Measurements from ENCODE around the gene TAOK3. TPM values are rescaled to one million over a fixed set of nuclear protein-coding genes. Genes with fewer than 3 reads are reported as not detected.
A peak's percentile ranks its signal among the peaks of the same experiment; 100 is the strongest.

TAOK3 gene
- total RNA-seq, 6 experiments from 2014 or later = 26.0 to 30.7 (median 28.0) TPM

DNA sequence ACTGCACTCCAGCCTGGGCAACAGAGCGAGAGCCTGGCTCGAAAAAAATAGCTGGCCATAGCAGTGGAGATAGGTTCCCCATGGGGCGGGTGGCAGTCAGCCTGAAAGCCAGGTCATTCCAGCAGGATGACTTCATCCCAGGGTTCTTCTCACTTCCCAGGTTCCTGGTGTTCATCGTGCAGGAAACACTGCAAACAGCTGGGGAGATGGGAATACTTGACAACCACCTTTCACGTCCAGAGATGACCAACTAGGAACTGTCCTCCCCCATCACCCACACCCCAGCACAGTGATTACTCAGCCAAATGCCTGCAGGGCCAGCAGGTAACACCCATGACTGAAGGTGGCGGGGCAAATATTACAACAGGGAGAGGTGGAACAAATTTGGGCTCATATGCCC is 270.6 kb downstream of the TAOK3 start:
- no peaks in the 10 kb centered on the region for H3K9me3 Mint-ChIP-seq
- peaks cover 21% of the 10 kb centered on the region for H3K4me1 Mint-ChIP-seq (ENCODE audit: low read depth)
- H3K36me3 Mint-ChIP-seq (ENCODE audit: low read depth) = no peaks in the 10 kb centered on the region
- H3K27me3 Mint-ChIP-seq (ENCODE audit: insufficient read depth) = no peaks in the 10 kb centered on the region
- H3K4me3 Mint-ChIP-seq = peak overlapping the region; percentile 92
- DNase-seq = peak; percentile 5
- TF ChIP-seq, protein P1, sequence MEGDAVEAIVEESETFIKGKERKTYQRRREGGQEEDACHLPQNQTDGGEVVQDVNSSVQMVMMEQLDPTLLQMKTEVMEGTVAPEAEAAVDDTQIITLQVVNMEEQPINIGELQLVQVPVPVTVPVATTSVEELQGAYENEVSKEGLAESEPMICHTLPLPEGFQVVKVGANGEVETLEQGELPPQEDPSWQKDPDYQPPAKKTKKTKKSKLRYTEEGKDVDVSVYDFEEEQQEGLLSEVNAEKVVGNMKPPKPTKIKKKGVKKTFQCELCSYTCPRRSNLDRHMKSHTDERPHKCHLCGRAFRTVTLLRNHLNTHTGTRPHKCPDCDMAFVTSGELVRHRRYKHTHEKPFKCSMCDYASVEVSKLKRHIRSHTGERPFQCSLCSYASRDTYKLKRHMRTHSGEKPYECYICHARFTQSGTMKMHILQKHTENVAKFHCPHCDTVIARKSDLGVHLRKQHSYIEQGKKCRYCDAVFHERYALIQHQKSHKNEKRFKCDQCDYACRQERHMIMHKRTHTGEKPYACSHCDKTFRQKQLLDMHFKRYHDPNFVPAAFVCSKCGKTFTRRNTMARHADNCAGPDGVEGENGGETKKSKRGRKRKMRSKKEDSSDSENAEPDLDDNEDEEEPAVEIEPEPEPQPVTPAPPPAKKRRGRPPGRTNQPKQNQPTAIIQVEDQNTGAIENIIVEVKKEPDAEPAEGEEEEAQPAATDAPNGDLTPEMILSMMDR (IDR thresholded peaks at IDR 0.05) = no peak
- no peak overlapping the region for H3K27ac Mint-ChIP-seq

DNA sequence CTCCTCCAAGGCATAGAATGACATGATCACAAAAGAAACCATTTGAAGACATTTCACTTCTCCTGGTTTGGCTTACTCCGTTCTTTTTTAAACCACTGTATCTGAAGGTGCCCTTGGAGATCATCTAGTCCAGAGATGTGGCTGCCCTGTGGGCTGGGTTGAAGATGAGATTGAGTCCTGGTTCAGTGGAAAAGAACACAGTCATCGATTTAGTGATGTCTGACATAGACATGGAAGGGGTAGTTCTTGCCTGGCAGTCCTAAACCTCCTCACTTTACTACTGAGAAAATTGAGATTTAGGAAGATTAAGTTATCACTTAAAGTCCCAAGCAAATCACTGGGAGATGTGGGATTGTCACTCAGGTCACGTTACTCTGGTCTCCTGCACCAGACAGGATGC is 271.7 kb downstream of the TAOK3 start:
- no peak for DNase-seq

More for the DNA sequence above, 271.7 kb downstream of the TAOK3 start:
- Mint-ChIP-seq H3K36me3 (ENCODE audit: low read depth) (no peaks in the 10 kb centered on the region), H3K4me1 (ENCODE audit: low read depth) (peaks cover 21% of the 10 kb centered on the region), H3K27ac (no peak overlapping the region), H3K9me3 (no peaks in the 10 kb centered on the region), H3K27me3 (ENCODE audit: insufficient read depth) (no peaks in the 10 kb centered on the region), H3K4me3 (no peak overlapping the region)
- TF ChIP-seq, protein P1 (IDR thresholded peaks at IDR 0.05) = no peak

Other genes starting within 250 kb of the TAOK3 start
- 100 to 1,000 TPM; 178 to 263 (median 196) TPM for gene PEBP1, start 236.8 kb downstream of the TAOK3 start, total RNA-seq (2021; fragmentation: NEBNext Ultra II Directional; extraction: Animal tissue kit (Norgen Biotek cat#: 25700))
- gene SUDS3, start 3.6 kb upstream of the TAOK3 start, total RNA-seq (2021; fragmentation: NEBNext Ultra II Directional; extraction: Animal tissue kit (Norgen Biotek cat#: 25700)) = 10 to 100 TPM; 20.5 to 23.4 (median 22.8) TPM